Measurements from ENCODE around the gene HNRNPF.

The HNRNPF gene

DNA sequence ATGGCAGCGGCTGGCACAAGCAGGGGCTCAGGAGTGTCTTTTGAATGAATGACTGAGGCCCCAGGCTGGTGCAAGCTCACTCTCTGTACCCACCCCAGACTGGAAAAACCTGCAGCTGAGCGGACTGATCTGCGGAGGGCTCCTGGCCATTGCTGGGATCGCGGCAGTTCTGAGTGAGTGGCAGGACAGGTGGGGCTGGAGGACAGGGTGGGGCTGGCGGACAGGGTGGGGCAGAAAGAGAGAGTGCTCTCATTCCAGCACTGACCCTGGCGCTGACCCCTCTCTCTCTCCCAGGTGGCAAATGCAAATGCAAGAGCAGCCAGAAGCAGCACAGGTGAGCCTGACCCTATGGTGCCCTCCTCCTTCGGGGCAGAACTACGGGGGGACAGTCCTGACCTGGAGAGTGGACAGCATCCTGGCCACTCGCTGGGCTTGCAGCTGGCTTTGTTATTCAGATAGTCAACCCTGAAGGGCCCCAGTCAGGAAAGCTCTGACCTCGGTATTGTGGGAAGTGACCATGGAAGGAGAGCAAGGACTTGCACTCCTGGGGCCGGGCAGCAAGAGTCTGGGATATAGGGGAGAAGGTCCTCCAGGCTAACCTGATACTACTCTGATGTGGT lies 33.5 kb downstream of the HNRNPF start:
- DNase-seq = no peak

DNA sequence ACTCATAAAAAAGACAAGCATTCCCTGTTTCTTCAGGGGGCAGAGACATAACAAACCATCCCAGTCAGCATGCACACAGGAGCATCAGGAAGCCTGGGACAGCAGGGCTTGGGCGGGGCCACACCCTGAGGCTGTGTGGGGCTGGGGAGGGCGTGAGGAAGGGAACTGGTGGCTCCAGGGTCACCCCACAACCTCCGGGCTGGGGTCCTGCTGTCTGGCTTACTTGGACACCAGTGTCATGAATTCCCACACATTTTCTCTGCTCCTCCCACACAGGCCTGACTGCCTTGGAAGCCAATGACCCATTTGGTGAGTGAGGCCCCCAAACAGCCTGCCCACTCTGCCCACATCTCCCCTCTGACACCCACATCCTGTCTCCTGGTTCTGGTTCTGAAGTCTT lies 34.8 kb downstream of the HNRNPF start:
- no peak for DNase-seq

DNA sequence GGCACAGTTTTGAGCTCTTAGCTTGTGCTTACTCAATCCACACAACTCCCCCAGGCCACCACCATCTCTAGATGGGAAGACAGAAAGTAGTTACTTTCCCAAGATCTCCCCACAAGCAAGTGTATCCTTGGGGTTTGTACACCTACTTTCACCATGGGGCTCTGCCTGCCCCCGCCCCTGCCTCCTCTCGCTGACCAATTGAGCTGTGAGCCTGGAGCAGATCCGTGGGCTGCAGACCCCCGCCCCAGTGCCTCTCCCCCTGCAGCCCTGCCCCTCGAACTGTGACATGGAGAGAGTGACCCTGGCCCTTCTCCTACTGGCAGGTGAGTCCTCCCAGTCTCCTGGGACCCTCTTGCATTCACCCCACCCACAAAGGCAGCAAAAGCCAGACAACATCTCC lies 35.5 kb downstream of the HNRNPF start:
- no peak for DNase-seq

DNA sequence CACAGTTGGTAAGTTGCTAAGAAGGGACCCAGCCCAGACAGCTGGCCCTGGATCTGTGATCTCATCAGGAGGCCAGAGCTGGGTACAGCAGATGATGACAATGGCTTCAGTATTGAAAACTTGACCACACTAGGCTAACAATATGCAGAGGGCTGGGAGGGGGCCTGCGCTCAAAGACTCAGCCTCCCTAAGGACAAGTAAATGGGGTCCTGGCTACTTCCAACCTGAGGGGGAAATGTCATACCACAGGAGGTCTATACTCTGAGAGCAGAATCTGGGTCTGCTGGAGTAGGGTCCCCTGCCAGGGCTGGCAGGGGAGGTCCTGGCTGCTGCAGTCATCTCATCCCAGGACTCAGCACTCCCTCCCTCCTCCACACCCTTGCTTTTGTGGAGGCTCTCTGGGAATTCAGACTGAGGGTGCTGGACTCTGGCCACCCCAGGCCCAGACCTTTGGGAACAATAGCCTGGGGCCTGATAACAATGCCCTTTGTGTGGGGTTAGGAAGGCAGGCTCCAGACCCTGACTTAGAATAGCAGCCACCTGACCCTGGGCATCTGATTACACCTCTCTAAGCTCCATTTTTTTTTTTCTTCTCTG lies 36.1 kb downstream of the HNRNPF start:
- DNase-seq = no peak

DNA sequence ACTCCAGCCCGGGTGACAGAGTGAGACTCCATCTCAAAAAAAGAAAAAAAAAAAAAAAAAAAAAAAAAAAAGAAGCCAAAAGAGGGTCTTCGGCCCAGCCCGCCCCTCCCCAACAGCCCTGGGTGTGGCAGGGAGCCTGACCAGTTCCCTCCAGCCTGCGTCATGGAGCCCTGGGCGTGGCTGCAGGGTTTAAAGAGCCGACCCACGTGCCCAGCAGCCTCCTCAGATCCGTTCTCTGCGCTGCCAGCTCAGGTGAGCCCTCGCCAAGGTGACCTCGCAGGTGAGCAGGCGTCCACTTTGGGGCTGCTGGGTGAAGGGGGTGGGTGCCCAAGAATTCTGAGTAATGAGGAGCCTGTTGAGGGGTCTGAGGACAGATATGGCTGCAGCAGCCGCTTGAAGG lies 37.6 kb downstream of the HNRNPF start, which contains the start of gene FXYD4:
Gene FXYD4 (plus strand): TSS at position 219 of the 400 bp plus-strand sequence. CDS start 2,111 bp downstream, outside the sequence.
- no peak for DNase-seq

DNA sequence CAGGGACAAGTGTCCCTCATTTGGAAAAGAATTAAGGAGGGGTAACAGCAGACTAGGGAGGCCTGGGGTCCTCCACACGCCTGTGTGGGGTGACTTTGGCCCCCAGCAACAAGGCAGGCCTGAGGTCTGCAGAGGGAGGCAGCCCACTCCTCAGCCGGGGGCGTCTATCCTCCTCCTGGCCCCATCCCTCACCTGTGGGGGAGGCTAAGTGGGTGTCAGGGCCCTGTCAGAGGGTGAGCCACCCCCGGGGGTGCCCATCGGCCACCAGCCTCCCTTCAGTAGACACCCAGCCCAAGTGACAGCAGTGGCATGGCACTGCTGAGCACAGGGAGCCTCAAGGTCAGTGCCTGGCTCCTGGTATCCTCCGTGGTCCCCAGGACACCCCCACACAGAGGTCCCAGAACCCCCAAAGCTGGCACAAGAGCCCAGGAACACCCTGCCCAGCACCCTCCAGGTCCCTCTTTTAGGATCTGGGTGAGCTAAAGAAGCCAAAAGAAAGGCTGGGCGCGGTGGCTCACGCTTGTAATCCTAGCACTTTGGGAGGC lies 38.2 kb downstream of the HNRNPF start:
- no peak for DNase-seq

DNA sequence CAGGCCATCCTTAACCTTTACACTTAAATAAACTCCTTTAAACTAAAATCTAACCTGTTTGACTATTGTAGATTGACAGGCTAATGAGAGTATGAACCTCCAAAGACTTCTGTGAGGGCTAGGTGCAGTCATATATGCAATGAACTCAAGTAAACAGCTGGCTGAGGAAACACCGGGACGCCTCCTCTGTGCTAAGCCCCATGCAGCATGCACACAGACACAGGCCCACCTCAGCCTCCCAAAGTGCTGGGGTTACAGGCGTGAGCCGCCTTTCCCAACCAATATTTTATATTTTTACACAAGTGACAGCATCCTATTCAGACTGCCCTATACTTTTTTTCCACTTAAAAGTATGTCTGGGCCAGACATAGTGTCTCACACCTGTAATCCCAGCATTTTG lies 39.1 kb downstream of the HNRNPF start:
- DNase-seq = no peak

DNA sequence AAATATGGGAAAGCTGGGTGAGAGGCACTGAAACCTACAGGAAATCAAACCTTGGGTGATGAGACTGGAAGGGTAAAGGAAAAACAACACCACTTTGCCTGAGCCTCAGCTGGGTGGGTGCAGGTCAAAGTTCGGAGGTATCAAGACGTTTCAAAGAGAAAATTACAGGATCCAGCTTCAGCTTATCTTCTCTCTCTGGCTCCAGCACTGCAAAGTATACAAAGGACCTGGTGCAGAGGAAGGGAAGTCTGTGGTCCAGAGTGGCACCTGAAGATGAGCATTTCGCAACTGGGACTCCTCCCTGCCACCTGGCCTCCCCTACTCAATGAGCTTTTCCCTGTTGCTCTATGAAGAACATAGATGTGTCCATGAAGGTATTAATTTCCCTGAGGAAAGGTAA lies 44.0 kb downstream of the HNRNPF start:
- no peak for DNase-seq

DNA sequence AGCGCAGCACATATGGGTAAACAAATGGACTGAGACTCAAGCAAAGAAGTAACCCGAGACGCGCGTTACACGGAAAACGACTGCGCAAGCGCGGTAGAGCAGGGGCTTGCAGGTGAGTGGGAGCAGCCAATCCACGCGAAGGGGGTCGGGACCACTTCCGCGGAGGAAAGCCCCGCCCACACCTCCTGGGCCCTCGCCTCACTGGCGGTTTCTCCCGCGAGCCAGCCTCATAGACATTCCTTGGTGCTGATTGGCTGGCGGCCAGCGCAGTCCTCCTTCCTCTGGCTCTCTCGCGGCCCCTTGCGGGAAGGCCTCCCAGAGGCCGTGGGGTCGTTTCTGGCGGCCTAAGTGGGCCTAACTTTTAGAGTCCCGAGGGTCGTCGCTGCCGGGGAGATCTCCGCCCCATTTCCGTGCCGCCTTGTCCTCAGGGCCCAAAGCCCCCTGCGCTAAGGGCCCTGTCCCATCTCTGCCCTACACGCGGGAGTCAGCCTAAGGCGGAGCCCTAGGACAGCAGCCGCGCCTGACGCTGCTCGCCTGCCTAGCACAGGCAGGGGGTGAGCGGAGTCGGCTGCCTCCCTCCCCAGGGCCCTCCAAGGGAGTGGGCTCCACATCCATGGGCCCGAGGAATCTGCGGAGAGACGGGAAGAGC lies 46.7 kb downstream of the HNRNPF start:
- peak; percentile 96 to 97 for DNase-seq

DNA sequence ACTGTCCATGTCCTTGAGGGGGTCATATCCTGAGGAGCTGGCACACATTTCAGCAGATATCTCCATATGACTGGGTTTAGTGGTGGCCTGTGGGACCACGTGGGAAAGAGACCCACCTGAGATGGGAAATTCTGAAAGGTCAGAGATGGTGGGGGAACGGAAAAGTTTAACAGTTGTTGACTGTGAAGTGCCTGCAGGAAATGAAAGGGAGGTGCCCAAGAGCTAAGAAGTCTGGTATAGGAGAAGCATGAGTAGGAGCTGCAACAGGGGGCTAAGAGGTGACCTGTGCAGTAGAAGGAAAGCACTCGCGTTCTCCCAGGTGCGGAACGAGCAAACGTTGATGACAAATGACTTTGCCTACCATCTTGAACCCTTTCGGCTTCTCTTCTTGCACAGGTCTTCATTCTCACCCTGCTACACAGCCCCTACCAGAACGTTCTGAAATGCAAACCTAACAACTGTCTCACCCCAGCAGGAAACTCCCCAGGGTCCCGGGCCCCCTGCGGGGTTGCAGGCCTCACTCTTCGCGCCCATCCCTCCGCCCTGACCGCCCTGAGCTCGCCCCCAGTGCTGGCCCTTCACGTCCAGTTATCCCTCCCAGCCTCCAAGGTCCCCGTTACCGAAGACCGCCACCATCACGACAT lies 47.3 kb downstream of the HNRNPF start:
- DNase-seq = no peak

DNA sequence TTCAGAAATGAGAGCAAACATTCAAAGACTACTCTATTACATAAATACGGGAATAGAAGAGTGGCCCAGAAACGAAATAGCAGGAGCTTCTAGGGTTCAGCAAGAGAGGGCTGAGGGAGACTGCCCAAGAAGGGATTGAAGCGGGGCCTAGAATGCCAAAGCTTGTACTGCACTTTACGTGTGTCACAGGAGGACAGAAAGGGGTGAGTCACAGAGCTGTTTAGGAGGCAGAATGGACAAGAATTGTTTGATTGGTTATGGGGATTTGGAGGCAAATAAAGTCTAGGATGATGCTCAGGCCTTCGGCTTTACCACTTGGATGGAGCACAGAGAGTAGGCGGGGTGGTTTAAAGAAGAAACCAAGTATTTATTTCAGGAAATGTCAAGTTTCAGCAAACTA lies 48.9 kb downstream of the HNRNPF start:
- no peak for DNase-seq

DNA sequence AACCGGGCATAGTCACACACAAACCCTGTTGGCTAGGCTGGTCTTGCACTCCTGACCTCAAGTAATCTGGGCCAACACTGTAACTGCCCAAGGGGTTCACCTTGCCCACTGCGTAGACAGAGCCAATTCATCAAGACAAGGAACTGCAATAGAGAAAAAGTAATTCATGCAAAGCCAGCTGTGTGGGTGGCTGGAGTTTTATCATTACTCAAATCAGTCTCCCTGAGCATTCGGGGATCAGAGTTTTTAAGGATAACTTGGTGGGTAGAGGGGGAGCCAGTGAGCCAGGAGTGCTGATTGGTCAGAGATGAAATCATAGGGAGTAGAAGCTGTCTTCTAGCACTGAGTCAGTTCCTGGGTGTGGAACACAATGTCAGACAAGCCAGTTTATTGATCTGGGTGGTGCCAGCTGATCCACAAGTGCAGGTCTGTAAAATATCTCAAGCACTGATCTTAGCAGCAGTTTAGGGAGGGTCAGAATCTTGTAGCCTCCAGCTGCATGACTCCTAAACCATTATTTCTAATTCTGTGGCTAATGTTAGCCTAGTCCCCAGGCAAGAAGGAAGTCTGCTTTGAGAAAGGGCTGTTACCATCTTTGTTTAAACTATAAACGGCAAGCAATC lies 53.1 kb downstream of the HNRNPF start:
- DNase-seq = no peak

DNA sequence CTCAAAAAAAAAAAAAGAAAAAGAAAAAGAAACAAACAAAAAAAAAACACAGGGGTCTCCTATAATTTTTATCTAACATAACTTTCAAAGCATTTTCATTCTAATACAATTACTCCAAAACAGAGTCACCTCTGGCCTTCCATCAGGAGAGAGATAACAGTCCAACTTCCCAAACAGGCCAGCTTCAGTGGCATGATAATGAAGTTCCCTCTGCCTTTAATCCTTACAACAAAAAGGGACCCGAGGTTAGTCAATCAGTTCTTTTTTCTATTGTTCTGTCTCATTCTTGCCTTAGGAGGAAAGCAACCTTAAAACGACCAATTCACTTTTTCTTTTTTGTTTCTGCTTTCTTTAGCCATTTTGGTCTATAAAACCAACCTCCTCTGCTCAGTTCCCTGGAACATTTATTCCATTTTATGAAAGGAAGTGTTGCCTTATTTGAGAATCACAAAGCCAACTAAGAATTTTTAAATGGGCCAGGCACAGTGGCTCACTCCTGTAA lies 54.1 kb downstream of the HNRNPF start:
- no peak for DNase-seq

DNA sequence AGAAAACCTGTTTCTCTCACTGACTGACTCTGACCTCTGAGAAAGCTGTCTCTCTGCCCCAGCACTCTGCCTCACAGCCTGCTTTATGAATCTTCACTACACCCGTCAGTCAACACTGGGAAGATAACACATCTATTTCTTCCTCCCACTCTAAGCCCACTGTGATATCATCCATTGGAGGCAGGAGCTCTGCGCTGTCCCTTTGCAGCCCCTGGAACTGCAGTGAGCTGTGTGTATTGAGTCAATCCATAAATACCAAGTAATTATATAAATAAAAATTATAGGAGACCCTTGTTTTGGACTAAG lies 54.7 kb downstream of the HNRNPF start:
- DNase-seq = no peak

DNA sequence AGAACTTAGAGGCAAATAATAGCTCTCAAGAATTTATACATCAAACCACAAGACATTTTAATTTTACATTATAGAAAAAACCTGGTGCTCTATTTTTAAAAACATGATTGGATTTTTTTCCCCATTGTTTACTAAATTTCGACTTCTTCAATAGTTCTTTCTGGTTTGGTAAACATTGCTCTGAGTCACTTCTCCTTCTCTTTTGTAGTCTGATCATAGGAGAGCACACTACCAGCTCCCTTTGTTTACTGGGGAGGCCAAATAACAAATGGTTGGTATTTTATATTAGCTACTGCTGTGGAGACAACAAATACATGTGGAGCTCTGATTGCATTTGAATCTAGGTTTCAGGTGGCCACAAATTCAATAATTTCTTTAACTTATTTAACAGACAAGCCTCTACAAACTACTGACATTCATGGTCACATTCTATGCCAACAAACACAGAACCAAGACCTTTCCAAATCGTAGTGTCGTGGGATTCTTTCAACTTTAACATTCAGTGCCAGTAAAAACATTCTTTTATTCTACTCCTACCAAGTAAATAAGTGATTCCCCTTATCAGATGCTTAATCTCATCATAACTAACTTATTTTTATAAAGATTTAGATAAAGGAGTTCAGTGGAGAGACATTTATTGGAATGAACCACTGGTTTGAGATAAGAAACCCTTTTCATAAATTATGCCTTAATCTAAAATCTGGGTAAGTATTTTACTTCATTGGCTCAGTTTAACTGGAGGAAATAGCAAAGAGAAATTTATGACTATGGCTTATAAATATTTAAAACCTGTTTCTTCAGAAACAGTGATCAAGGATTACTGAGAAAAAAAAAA lies 55.3 kb downstream of the HNRNPF start:
- no peak for DNase-seq

DNA sequence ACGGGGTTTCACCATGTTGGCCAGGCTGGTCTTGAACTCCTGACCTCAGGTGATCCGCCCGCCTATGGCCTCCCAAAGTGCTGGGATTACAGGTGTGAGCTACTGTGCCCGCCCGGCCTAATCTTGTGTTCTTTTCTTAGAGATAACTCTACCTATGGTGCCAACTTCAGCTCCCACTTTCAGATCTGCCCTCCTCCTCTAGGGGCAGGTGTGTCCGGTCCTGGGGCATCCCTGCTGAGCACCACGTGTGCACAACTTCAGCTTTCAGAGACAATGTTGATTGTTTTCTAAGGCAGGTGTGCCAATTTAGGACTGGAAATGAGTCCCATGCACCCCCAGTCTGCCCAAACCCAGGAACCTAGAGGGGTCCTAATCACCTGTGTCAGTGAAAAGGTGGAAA lies 56.0 kb downstream of the HNRNPF start:
- DNase-seq = no peak

DNA sequence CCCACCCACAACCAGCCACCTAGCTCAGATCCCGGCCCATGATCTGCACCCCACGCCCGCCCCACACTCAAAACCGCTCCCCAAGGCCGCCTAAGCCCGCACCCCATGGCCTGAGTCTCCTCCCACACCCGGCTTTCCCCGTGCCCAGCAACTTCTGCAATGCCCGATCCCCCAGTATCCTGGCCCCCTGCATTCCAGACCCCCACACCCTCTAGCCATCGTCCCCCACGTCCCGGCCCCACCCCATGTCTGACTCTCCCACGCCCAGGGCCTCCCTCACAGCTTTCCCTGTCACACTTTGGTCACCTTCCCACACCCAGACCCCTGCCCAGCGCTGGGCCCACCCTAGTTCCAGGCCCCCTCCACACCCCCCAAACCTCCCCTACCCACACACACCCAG lies 57.7 kb downstream of the HNRNPF start:
- no peak for DNase-seq

DNA sequence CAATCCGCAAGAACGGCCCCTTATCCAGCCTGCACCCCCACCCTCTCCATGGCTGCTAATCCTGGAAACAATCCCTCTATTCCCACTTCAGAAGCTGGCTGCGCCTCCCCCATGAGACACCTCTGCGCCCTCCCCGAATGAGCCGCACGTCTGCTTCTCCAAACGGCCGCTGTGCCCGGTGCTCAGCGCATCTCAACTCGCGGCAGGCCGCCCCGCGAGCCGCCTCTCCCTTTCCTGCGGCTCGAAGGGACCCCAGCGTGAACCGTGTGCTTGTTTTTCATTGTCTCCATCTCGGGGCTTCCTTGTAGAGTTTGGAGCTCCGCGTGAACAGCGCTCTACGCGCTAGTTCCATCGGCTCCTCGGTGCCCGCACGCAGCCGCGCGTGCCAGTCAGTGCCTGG lies 58.3 kb downstream of the HNRNPF start:
- no peak for DNase-seq

DNA sequence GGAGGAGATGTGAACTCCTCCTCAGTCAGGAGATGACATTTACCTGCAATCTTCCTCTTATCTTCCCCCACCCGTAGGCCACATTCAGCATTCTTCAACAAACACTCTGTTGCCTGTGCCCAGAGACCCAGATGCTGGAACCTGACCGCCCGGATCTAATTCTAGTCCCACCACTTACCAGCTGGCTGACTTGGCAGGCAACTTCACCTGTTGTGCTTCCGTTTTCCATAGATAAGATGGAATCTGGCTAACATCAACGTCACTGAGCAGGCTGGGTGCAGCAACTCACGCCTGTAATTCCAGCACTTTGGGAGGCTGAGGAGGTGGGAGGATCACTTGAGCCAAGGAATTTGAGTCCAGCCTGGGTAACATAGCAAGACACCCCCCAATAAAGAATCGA lies 58.8 kb downstream of the HNRNPF start:
- DNase-seq = no peak

DNA sequence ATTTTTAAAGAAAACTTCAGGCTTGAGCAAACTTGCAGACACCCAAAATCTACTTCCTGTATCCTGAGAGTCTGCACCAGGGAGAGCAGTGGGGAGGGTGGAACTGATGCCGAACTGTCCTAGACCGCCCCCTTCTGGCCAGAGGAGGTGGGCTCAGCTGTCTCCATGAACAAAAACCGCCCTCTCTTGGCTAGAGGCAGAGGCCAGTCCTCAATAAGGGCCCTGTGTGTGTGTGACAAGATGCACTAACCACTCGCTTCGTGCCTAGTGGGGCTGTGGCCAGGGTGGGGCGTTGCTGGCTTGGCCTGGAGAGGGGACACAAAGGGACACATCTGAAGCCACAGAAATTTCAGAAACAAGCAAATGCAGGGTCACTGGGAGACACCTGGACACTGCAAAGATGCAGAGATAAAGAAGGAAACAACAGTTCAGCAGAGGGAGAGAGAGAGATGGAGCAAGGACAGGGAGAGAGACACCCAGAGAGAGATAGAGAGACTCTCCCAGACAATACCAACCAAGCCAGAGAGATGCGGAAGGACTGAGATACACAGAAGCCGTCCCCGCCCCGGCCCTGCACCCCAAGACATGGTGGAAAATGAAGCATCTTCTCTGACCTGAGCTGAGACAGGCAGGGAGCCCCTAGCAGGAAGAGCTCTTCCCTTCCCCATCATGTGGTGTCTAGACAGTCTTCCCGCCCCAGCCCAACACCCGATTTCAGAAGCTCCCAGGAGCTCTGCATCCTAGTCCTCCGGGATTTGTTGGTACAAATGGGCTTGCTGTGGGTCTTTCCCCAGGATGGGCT lies 60.3 kb downstream of the HNRNPF start:
- DNase-seq = peak; percentile 91 to 92

DNA sequence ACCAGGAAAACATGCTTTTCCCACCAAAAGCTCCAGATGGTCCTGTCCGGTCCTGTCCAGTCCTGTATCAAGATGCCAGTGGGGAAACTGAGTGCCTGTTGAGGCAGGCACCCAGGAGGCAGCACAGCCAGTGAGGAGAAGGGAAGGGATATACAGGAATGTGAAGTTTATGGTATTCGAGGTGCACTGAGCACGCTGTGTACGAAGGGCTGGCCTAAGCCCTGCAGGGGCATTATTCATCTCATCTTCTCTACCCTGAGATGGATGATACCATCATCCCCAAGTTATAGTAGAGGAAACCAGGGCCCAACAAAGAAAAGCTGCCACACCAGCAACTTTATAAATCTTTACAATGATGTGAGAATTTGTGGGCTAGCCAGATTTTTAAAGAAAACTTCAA lies 61.0 kb downstream of the HNRNPF start:
- DNase-seq = no peak

All from inflammatory macrophage (primary cell).